Colonic mucosa (tissue), 4 donors: ENCODE measurements around the gene SLC30A3. TPM values are rescaled to one million over a fixed set of nuclear protein-coding genes. Genes with fewer than 3 reads are reported as not detected.

Experiments
- DNase-seq: peaks from one replicate; pipeline ENCODE4 v3.0.0-alpha.2; 2020
- H3K27ac ChIP-seq: fragments of 200-600 bp; one replicate; pipeline ENCODE4 v1.8.0; 2021
- H3K27me3 ChIP-seq: fragments of 200-600 bp; one replicate; pipeline ENCODE4 v1.8.0; 2021
- H3K36me3 ChIP-seq: fragments of 200-600 bp; one replicate; pipeline ENCODE4 v1.8.0; 2021
- H3K4me1 ChIP-seq: fragments of 200-600 bp; one replicate; pipeline ENCODE4 v1.8.0; 2021; ENCODE audit warnings: mild to moderate bottlenecking
- H3K4me3 ChIP-seq: fragments of 200-600 bp; one replicate; pipeline ENCODE4 v1.8.0; 2021
- H3K9ac ChIP-seq, 2 donors: one replicate each; pipeline ENCODE4 v1.7.0; 2013; ENCODE audit warnings: control low read depth in 2 of 2, low read depth in 2 of 2, low read length in 2 of 2
- H3K9me3 ChIP-seq: fragments of 200-600 bp; one replicate; pipeline ENCODE4 v1.8.0; 2021
- intact Hi-C: fragments of 100-400 bp; cut with DNase I; formaldehyde crosslinking; loops from one replicate; pipeline ENCODE4 v1.14.1; 2022
- total RNA-seq, 2 donors: library from RNA; stranded (reverse); fragmentation: NEBNext Ultra II Directional in 1 of 2; extraction: Animal tissue kit (Norgen Biotek cat#: 25700) in 1 of 2; gene quantifications; one replicate each; pipeline ENCODE4 v1.2.1, GENCODE V29; 2021
- TF ChIP-seq, protein P1 (sequence below): fragments of 200-600 bp; IDR thresholded peaks from one replicate; pipeline ENCODE4 v1.8.0; 2022; ENCODE audit warnings: antibody characterized with exemption, mild to moderate bottlenecking
- donor health status: healthy.
- donor health status: DM: no; HTN: no; CAD: no.
- donor health status: DM: no; HTN: no; CAD: no.

The SLC30A3 gene
- total RNA-seq, 2 donors from 2014 or later: not detected

DNA sequence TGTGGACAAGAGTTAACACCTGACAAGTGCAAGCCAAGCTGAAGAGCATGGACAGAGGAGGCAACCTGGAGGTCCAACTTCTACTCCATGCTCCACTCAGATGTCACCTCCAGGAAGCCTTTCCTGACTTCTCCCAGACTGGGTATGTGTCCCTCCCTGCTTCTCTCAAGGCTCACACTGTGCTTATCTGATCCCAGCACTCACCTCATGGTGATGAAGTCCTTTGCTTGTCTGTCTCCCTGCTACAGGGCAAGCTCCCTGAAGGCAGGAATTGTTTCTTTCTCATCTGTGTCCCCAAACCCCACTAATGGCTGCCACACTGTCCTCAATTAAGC, 2.7 kb upstream of the SLC30A3 start:
- TF ChIP-seq, protein P1, sequence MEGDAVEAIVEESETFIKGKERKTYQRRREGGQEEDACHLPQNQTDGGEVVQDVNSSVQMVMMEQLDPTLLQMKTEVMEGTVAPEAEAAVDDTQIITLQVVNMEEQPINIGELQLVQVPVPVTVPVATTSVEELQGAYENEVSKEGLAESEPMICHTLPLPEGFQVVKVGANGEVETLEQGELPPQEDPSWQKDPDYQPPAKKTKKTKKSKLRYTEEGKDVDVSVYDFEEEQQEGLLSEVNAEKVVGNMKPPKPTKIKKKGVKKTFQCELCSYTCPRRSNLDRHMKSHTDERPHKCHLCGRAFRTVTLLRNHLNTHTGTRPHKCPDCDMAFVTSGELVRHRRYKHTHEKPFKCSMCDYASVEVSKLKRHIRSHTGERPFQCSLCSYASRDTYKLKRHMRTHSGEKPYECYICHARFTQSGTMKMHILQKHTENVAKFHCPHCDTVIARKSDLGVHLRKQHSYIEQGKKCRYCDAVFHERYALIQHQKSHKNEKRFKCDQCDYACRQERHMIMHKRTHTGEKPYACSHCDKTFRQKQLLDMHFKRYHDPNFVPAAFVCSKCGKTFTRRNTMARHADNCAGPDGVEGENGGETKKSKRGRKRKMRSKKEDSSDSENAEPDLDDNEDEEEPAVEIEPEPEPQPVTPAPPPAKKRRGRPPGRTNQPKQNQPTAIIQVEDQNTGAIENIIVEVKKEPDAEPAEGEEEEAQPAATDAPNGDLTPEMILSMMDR: no peak
- Histone ChIP-seq H3K27ac (no peak overlapping the region), H3K36me3 (no peaks in the 10 kb centered on the region), H3K9ac (no peak overlapping the region), H3K4me3 (no peak overlapping the region), H3K4me1 (peaks cover 7% of the 10 kb centered on the region), H3K27me3 (peaks cover 52% of the 10 kb centered on the region), H3K9me3 (no peaks in the 10 kb centered on the region)
- no peak for DNase-seq
- intact Hi-C loops: no loop called here

DNA sequence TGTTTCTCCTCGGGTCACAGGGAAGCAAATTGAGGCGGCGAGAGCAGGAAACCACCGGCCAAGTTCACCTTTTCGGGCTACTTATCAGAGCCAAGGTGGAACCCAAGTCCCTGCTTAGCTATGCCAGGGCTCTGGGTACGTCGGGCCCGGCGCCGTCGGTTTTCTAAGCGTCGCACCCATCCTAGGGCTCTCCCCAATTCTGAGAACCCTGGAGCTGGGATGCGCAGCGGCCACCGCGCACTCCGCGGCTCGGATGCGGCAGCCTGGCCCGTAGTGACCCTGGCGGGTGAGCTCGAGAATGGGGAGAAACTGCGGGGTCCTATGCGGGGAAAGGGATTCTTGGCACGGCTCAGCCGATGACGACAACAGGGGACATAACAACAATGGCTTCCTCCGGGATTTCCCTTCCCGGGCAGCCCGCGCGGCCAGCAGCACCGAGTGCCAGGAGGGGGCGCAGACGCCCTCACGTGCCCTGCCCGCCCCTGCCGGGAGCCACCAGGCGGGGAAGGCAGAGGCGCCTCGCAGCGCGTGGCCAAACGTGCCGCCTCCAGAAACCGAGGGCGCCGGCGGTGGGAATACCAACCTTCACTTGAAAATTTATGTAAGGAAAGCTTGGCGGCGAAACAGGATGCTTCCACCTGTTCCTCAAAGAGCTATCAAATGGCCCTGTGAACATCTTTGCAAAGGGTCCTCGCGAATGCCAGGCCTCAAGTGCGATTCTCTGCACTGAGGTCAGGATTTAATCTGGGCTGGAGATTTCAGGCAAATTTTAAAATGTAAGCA, 2.1 kb upstream of the SLC30A3 start:
- peaks cover 52% of the 10 kb centered on the region for H3K27me3 ChIP-seq
- H3K4me1 ChIP-seq: peaks cover 7% of the 10 kb centered on the region
- H3K27ac ChIP-seq: no peak overlapping the region
- H3K4me3 ChIP-seq: peak overlapping the region; percentile 19
- intact Hi-C loops: no loop called here
- peak overlapping the region in 1 of 2 donors; percentile 35 for H3K9ac ChIP-seq
- no peaks in the 10 kb centered on the region for H3K9me3 ChIP-seq
- peak; percentile 67 for DNase-seq
- TF ChIP-seq, protein P1: peak; percentile 26
- no peaks in the 10 kb centered on the region for H3K36me3 ChIP-seq

DNA sequence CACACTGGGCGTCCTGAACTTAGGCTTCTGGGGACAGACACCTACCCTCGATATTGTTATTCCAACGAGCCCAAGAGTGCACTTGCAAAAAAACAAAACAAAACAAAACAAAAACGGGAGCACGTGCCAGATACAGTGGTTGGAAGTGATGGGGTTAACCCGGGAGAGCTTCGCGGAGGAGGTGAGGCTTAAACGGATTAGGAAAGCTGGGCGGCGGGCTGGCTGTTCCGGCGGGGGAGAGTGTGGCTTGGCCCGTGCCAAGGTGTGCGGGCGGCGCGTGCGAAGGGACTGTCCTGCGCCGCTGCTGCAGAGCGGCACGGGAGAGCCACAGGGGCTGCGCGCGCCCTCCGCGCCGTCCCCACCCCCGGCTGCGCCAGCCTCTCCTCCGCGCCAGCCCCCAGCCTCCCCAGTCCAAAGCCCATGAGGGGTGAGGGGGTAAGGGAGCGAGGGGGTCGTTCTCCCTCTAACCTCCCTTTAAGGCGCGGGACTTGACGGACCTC, 1.5 kb upstream of the SLC30A3 start:
- no peaks in the 10 kb centered on the region for H3K9me3 ChIP-seq
- peaks cover 7% of the 10 kb centered on the region for H3K4me1 ChIP-seq
- intact Hi-C loops: no loop called here
- no peak overlapping the region for H3K9ac ChIP-seq
- H3K4me3 ChIP-seq: peak overlapping the region; percentile 19
- TF ChIP-seq, protein P1: no peak
- H3K36me3 ChIP-seq: no peaks in the 10 kb centered on the region
- peaks cover 52% of the 10 kb centered on the region for H3K27me3 ChIP-seq
- no peak for DNase-seq
- H3K27ac ChIP-seq: no peak overlapping the region

DNA sequence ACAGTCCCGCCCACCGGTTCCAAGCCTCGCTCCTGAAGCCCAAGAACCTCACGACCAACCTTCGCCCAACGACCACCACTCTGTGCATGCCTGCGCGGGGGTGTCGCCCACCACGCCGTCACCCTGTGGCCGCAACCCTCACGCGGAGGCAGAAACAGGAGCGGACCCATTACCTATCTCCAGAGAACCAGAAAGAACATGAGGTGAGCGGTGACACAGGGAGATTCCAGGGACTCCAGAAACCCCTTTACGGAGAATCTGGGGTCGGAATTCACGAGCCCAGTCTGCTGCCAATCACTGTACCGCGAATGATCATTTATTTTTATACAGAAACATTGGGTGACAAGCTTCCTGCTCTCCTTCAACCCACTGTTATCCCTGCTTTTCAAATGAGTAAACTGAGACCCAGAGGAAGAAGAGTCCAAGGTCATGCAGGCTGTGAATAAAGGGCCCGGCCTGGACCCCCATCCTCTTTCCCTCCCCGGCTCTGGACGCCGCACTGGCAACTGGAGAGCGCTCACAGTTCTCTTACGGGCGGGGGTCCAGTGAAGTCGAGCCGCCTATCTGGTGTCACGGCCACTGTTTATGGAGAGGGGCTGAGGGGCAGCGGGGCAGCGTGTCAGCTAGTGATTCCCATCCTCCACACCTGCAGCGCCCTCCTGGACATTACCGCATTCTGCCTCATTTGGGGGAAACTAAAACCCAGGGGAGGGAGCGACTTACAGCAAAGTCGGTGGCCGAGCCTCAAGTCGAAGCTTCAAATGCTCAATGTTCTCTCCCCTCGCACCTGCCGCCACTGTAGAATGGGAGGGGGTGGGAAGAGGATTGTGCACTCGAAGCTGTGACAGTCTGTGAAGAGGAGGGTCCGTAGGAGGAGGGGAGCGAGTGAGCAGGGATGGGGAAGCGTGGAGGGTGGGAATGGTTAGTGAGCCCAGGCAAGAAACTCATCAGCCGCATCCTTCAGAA, 723 bp upstream of the SLC30A3 start:
- intact Hi-C loops: no loop called here
- peaks cover 7% of the 10 kb centered on the region for H3K4me1 ChIP-seq
- DNase-seq: no peak
- H3K9me3 ChIP-seq: no peaks in the 10 kb centered on the region
- H3K4me3 ChIP-seq: peak overlapping the region; percentile 50
- H3K27ac ChIP-seq: no peak overlapping the region
- H3K36me3 ChIP-seq: no peaks in the 10 kb centered on the region
- H3K27me3 ChIP-seq: peaks cover 52% of the 10 kb centered on the region
- H3K9ac ChIP-seq: no peak overlapping the region
- TF ChIP-seq, protein P1: no peak

DNA sequence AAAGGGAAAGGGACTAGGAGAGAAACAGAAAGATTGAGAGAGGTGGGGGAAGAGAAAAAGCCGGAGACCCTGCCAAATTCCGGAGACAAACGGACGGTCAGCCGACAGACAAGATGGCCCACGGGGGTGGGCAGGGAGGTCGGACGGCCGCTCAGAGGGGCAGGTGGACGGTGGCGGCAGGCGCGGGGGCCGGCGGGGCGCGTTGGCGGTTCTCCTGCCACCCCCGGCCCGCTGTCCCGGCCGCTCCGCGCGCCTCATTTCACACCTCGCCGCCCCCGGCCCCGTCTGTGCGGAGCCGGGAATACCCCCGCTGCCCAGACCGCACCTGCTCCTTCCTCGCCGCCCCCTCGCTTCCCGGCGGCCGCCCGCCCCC, 935 bp downstream of the SLC30A3 start:
- TF ChIP-seq, protein P1: no peak
- H3K27me3 ChIP-seq: peaks cover 52% of the 10 kb centered on the region
- H3K9ac ChIP-seq: no peak overlapping the region
- DNase-seq: no peak
- intact Hi-C loops: no loop called here
- no peak overlapping the region for H3K27ac ChIP-seq
- H3K4me3 ChIP-seq: peak overlapping the region; percentile 50
- no peaks in the 10 kb centered on the region for H3K36me3 ChIP-seq
- no peaks in the 10 kb centered on the region for H3K9me3 ChIP-seq
- peaks cover 7% of the 10 kb centered on the region for H3K4me1 ChIP-seq
